Erythroblast (primary cell): ENCODE measurements around the gene PRKCE.

ENCODE experiments used
- GATA1 ChIP-seq: IDR thresholded peaks from 2 replicates; pipeline ENCODE4 v1.6.1; 2011; ENCODE audit warnings: low read depth, mild to moderate bottlenecking, control low read depth, low read length, moderate library complexity
- POLR2A ChIP-seq: IDR thresholded peaks from 2 replicates; pipeline ENCODE4 v1.6.1; 2011; ENCODE audit warnings: mild to moderate bottlenecking, low read length

- TF ChIP-seq POLR2A (no peak), GATA1 (no peak)
These were observed 425.4 kb downstream of the PRKCE start for GRCh38 chr2:46076875-46077274.
